HCT116 (cell line): ENCODE data around the gene FOXQ1. TPM values are rescaled to one million over a fixed set of nuclear protein-coding genes. Genes with fewer than 3 reads are reported as not detected.

Experiments used
- ATAC-seq: fragments of 200-7000 bp; cut with Tn5 transposase; 2 replicates; pipeline ENCODE4 v1.9.1; 2020; ENCODE audit warnings: mild to moderate bottlenecking, moderate library complexity
- BruUV-seq: library from RNA; stranded (reverse); fragments of 400-500 nt; replicated peaks from 2 replicates; lab custom pipeline; 2021; lab: Mats Ljungman, UMichigan
- CTCF ChIA-PET: fragments of 300-600 bp; sonication (Branson Sonifier 250); formaldehyde crosslinking; loops from one replicate; lab custom pipeline; 2021; ENCODE audit warnings: antibody characterized with exemption; lab: Charles Lee
- POLR2A ChIA-PET: fragments of 300-600, 350-600 bp; sonication (Branson Sonifier 250); formaldehyde crosslinking; loops from one replicate; lab custom pipeline; 2021; ENCODE audit warnings: antibody characterized with exemption; lab: Charles Lee
- RAD21 ChIA-PET, 2 experiments: fragments of 300-600 bp; sonication (Branson Sonifier 250); formaldehyde crosslinking; loops; one replicate each; lab custom pipeline; 2023; ENCODE audit warnings: low total read pairs in 2 of 2; ENCODE audit not compliant: uncharacterized antibody in 2 of 2, unreplicated experiment in 2 of 2, low non-redundant PET in 1 of 2; lab: Charles Lee
- DNase-seq: peaks from one replicate; pipeline ENCODE4 v3.0.0-alpha.2; 2010; ENCODE audit warnings: low read depth, low spot score
- H2AFZ ChIP-seq: fragments of 200-600 bp; shearing (Covaris generic), sonication (generic); 2 replicates; pipeline ENCODE4 v1.6.1; 2017; ENCODE audit warnings: low read depth, mixed run types, mixed read lengths, antibody characterized with exemption, low read length; ENCODE audit not compliant: poor library complexity, severe bottlenecking
- H3K27ac ChIP-seq: 2 replicates; pipeline ENCODE4 v1.5.1; 2012; ENCODE audit warnings: low read depth, low read length
- H3K27me3 ChIP-seq: fragments of 200-600 bp; sonication (generic); 2 replicates; pipeline ENCODE4 v1.6.1; 2016; ENCODE audit warnings: mixed run types, low read length, mixed read lengths; ENCODE audit not compliant: insufficient read depth
- H3K36me3 ChIP-seq, 2 experiments: fragments of 200-500 bp in 1 of 2; fragments of 200-600 bp in 1 of 2; sonication (Bioruptor generic) in 1 of 2; sonication (generic) in 1 of 2; 2 replicates each; pipeline versions ENCODE4 v1.5.1 to v1.6.1; 2014 to 2016; ENCODE audit warnings: low read length in 2 of 2, inconsistent platforms in 1 of 2, mixed read lengths in 1 of 2, mixed run types in 1 of 2; ENCODE audit not compliant: insufficient read depth in 2 of 2, control insufficient read depth in 1 of 2
- H3K4me1 ChIP-seq, 2 experiments: fragments of 200-600 bp in 1 of 2; sonication (generic) in 1 of 2; 2 replicates each; pipeline versions ENCODE4 v1.5.1 to v1.6.1; 2012 to 2017; ENCODE audit warnings: low read length in 2 of 2, inconsistent platforms in 1 of 2, mild to moderate bottlenecking in 1 of 2, mixed read lengths in 1 of 2, mixed run types in 1 of 2, moderate library complexity in 1 of 2; ENCODE audit not compliant: insufficient read depth in 2 of 2, control insufficient read depth in 1 of 2
- H3K4me2 ChIP-seq: fragments of 200-600 bp; sonication (generic); 2 replicates; pipeline ENCODE4 v1.6.1; 2017; ENCODE audit warnings: mixed run types, low read length, mixed read lengths
- H3K4me3 ChIP-seq, 2 experiments: fragments of 200-600 bp in 1 of 2; sonication (generic) in 1 of 2; replicated peaks in 1 of 2; 2 replicates each; pipeline ENCODE4 v1.5.1; 2011 to 2016; ENCODE audit warnings: low read length in 2 of 2, control low read depth in 1 of 2, low read depth in 1 of 2, mild to moderate bottlenecking in 1 of 2, mixed read lengths in 1 of 2, mixed run types in 1 of 2
- H3K79me2 ChIP-seq: fragments of 200-600 bp; sonication (generic); 2 replicates; pipeline ENCODE4 v1.6.1; 2017; ENCODE audit warnings: mild to moderate bottlenecking, mixed run types, low read length, moderate library complexity, mixed read lengths; ENCODE audit not compliant: insufficient read depth
- H3K9ac ChIP-seq: fragments of 200-600 bp; sonication (generic); 2 replicates; pipeline ENCODE4 v1.6.1; 2016; ENCODE audit warnings: low read length, mixed read lengths
- H3K9me2 ChIP-seq: fragments of 200-600 bp; sonication (generic), shearing (Covaris generic); 2 replicates; pipeline ENCODE4 v1.6.1; 2017; ENCODE audit warnings: mixed run types, mild to moderate bottlenecking, moderate library complexity; ENCODE audit not compliant: insufficient read depth
- H3K9me3 ChIP-seq, 2 experiments: fragments of 200-500 bp in 1 of 2; fragments of 200-600 bp in 1 of 2; sonication (Bioruptor generic) in 1 of 2; sonication (generic) in 1 of 2; 2 replicates each; pipeline ENCODE4 v1.6.1; 2014 to 2017; ENCODE audit warnings: low read length in 2 of 2, mixed read lengths in 2 of 2, inconsistent platforms in 1 of 2, low read depth in 1 of 2, mild to moderate bottlenecking in 1 of 2, mixed run types in 1 of 2, moderate library complexity in 1 of 2; ENCODE audit not compliant: control insufficient read depth in 1 of 2, insufficient read depth in 1 of 2
- H4K20me1 ChIP-seq: fragments of 200-600 bp; sonication (generic), shearing (Covaris generic); 2 replicates; pipeline ENCODE4 v1.6.1; 2017; ENCODE audit warnings: mixed run types, mild to moderate bottlenecking, moderate library complexity; ENCODE audit not compliant: insufficient read depth
- CBX3 ChIP-seq: IDR thresholded peaks from 2 replicates; pipeline ENCODE4 v1.6.1; 2012; ENCODE audit warnings: low read depth
- CEBPB ChIP-seq: IDR thresholded peaks from 2 replicates; pipeline ENCODE4 v1.6.1; 2012; ENCODE audit warnings: low read depth
- EGR1 ChIP-seq: IDR thresholded peaks from 2 replicates; pipeline ENCODE4 v1.6.1; 2012; ENCODE audit warnings: low read depth
- EZH2 ChIP-seq: fragments of 200-600 bp; sonication (generic); IDR thresholded peaks from 2 replicates; pipeline ENCODE4 v1.6.1; 2017; ENCODE audit warnings: antibody characterized with exemption, mixed run types
- EZH2phosphoT487 ChIP-seq: fragments of 200-600 bp; IDR thresholded peaks from 2 replicates; pipeline ENCODE4 v1.6.1; 2018; ENCODE audit warnings: antibody characterized with exemption, borderline replicate concordance
- JUND ChIP-seq: IDR thresholded peaks from 2 replicates; pipeline ENCODE4 v1.6.1; 2012
- POLR2A ChIP-seq: IDR thresholded peaks from 2 replicates; pipeline ENCODE4 v1.7.0; 2011; ENCODE audit warnings: borderline replicate concordance; ENCODE audit not compliant: insufficient read depth, insufficient read length; ENCODE audit errors: extremely low read depth
- SP1 ChIP-seq: IDR thresholded peaks from 2 replicates; pipeline ENCODE4 v1.6.1; 2012; ENCODE audit warnings: low read depth
- TCF7L2 ChIP-seq: IDR thresholded peaks from 2 replicates; pipeline ENCODE4 v1.7.0; 2011; ENCODE audit warnings: borderline replicate concordance, inconsistent platforms; ENCODE audit not compliant: insufficient read depth, insufficient read length; ENCODE audit errors: extremely low read depth
- intact Hi-C: fragments of 100-400 bp; cut with micrococcal nuclease; formaldehyde crosslinking; loops from 2 replicates; pipeline ENCODE4 v1.10.0; 2022
- total RNA-seq: library from RNA; stranded (reverse); gene quantifications from one replicate; pipeline ENCODE4 v1.2.1, GENCODE V29; 2021; ENCODE audit not compliant: unreplicated experiment
- TF ChIP-seq, protein P1 (sequence below): IDR thresholded peaks from 2 replicates; pipeline ENCODE4 v1.6.1; 2012
- TF ChIP-seq, protein P2 (sequence below): IDR thresholded peaks from 2 replicates; pipeline ENCODE4 v1.6.1; 2012

The FOXQ1 gene
- total RNA-seq, 1 experiment from 2014 or later, result 0.42 TPM

DNA sequence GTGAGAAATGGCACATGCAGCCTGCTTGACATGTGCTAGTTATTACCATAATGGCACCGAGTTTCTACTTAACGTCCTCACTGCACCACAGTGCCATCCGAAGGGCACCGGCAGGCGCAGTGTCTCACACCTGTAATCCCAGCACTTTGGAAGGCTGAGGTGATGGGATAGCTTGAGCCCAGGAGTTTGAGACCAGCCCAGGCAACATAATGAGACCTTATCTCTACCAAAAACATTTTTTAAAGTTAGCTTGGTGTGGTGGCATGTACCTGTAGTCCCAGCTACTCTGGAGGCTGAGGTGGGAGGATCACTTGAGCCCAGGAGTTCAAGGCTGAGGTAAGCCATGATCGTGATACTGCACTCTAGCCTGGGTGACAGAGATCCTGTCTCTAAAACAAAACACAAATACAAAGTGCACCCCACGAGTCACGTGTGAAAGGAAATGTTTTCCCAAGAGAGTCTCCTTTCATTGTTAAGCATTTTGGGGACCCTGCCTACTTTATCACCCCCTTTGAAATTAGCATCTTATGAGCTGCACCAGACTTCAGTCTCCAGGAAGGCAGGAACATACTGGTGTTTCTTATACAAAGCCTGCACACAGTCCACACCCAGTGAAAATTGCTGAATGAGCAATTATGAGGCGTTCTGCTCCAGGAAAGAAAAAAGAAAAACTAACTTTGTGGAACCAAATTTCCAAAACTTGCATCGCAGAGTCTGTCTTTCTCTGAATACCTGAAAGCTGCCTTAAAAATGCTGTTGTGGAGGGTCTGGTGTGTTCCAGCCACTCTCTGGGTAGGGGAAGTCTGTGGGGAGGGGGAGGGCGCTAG, 47.1 kb upstream of the FOXQ1 start (continued):
- no peak for TF ChIP-seq EZH2phosphoT487

- H3K79me2 ChIP-seq, result no peaks in the 10 kb centered on the region
- TF ChIP-seq JUND, result no peak
- TF ChIP-seq, protein P1, sequence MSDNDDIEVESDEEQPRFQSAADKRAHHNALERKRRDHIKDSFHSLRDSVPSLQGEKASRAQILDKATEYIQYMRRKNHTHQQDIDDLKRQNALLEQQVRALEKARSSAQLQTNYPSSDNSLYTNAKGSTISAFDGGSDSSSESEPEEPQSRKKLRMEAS, result no peak
- no peak for TF ChIP-seq TCF7L2
- TF ChIP-seq, protein P2, sequence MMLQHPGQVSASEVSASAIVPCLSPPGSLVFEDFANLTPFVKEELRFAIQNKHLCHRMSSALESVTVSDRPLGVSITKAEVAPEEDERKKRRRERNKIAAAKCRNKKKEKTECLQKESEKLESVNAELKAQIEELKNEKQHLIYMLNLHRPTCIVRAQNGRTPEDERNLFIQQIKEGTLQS, result no peak
- no peak for TF ChIP-seq POLR2A
- no peak for TF ChIP-seq CBX3
- no peak for TF ChIP-seq EGR1
- TF ChIP-seq SP1, result no peak
- no peak for TF ChIP-seq EZH2
- no peak for TF ChIP-seq CEBPB
- no peaks in the 10 kb centered on the region for H3K9me2 ChIP-seq
- H2AFZ ChIP-seq, result no peak overlapping the region
- H3K36me3 ChIP-seq, result no peaks in the 10 kb centered on the region
- H3K9ac ChIP-seq, result no peak overlapping the region
- BruUV-seq, result no TSS peak
- no peak for DNase-seq
- CTCF ChIA-PET, result no interaction called here
- no peaks in the 10 kb centered on the region for H3K27me3 ChIP-seq
- no peak overlapping the region for H3K27ac ChIP-seq
- H3K4me1 ChIP-seq, result no peaks in the 10 kb centered on the region
- no peaks in the 10 kb centered on the region for H4K20me1 ChIP-seq
- ATAC-seq, result no peak
- H3K4me3 ChIP-seq, result no peak overlapping the region
- RAD21 ChIA-PET, result no interaction called here
- no peaks in the 10 kb centered on the region for H3K9me3 ChIP-seq
- intact Hi-C loops, result no loop called here
- H3K4me2 ChIP-seq, result no peak overlapping the region
- POLR2A ChIA-PET, result no interaction called here
Measured at GRCh38 chr6:1266686-1267056, 45.2 kb upstream of the FOXQ1 start.
